Right renal cortex interstitium (tissue), 3 donors: ENCODE data around the gene TRIM45. TPM values are rescaled to one million over a fixed set of nuclear protein-coding genes. Genes with fewer than 3 reads are reported as not detected.
"Not testable (repeated sequence)": the region's sequence is repeated elsewhere in the genome, so short reads cannot be mapped to it uniquely, and the experiment has no call there.

Source experiments
- DNase-seq, 3 donors: peaks; one replicate each; pipeline ENCODE4 v3.0.0-alpha.2; 2013; ENCODE audit warnings: low read depth in 3 of 3, low spot score in 2 of 3
- polyA plus RNA-seq, 3 donors: library from polyadenylated mRNA; unstranded; fragments of 120-200 nt; gene quantifications; one replicate each; pipeline ENCODE4 v1.2.1, GENCODE V29; 2013; ENCODE audit not compliant: insufficient read length in 3 of 3

The TRIM45 gene, protein sequence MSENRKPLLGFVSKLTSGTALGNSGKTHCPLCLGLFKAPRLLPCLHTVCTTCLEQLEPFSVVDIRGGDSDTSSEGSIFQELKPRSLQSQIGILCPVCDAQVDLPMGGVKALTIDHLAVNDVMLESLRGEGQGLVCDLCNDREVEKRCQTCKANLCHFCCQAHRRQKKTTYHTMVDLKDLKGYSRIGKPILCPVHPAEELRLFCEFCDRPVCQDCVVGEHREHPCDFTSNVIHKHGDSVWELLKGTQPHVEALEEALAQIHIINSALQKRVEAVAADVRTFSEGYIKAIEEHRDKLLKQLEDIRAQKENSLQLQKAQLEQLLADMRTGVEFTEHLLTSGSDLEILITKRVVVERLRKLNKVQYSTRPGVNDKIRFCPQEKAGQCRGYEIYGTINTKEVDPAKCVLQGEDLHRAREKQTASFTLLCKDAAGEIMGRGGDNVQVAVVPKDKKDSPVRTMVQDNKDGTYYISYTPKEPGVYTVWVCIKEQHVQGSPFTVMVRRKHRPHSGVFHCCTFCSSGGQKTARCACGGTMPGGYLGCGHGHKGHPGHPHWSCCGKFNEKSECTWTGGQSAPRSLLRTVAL
- polyA plus RNA-seq, result 10 to 100 TPM; 15.0 to 15.1 (median 15.1) TPM

DNA sequence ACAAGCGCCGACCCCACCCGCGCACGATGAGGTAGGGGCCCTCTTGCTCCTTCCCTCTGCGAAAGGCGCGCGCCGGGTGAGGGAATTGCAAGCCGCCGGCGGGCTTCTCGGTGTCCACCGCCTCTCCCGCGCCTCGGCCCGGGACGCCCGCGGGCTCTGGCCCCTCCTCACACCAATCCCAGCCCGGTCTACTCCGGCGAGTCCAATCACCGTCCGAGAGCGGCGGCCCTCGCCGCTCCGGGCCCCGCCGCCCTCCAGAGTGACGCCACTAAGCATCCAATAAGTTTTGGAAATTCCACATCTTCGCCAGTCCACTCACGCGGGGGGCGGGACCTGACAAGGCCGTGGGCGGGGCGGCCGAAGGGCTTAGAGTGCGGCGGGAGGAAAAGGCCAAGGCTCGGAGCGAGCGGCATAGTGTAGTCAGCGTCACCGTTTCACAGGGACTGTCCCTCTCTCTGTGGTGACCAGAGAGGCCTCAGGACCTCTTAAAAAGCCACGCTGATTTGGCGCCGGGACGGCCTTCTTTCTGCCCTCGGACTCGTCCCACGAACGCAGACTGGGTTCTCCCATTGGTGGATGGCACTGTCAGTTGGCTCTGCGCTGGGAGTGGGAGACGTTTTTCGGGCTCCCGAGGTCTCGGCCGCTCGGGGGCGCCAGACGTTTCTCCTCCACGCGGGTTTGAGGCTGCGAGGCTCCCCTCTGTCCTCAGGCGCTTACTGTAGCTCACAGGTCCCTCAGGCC, at the start of gene TRIM45:
Gene TRIM45, minus strand, starts transcription at position 161 of the 741 bp plus-strand sequence. CDS start 548 bp downstream, outside the sequence.
- DNase-seq, result peak; percentile 95 to 97 (median 95)

DNA sequence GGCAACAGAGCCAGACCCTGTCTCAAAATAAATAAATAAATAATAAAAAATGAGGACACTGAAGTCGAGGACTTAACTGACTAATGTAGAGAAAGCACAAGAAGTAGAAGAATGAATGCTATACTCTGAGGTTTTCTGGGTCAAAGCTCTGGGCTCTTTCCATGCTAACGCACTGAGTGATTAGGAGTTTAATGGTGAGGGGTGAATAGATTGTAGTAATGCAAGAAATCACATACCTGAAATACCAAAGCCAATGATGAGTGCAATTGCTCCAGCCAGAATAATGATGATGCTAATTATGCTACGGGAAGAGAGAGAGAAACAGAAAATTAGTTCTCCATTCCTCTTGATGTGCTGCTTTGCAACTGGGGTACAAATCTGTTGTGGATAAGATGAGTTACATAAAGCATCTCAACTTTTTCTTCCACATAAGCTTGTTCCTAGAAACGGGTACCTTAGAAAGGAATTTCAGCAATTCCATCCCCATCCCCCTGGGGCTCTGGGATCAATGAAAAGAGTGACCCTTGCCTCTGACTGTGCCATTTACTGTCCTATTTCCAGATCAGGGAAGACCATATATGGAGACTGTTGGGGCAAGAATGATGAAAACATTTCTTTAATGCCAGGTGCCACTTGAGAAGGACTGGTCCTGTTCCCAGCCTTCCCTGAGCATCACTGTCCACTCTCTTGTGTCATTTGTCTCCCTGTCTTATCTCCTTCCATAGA, 48.5 kb upstream of the TRIM45 start:
- no peak for DNase-seq

DNA sequence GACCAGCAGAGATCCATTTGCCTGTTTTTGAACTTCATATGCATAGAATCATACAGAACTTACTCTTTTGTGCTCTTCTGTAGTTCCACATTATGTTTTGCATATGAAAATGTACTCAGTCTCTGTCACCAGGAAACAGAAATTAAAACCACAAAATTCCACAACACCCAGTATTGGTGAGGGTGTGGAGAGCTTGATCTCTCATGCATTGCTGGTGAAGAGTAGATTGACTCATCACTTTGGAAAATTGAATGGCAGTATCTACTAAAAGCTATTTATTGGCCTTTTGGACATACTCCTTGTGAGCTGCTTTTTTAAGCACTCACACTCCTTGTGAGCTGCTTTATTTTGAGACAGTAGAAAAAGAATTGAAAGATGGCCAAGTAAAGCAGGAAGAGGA, 45.9 kb upstream of the TRIM45 start:
- DNase-seq, result no peak

DNA sequence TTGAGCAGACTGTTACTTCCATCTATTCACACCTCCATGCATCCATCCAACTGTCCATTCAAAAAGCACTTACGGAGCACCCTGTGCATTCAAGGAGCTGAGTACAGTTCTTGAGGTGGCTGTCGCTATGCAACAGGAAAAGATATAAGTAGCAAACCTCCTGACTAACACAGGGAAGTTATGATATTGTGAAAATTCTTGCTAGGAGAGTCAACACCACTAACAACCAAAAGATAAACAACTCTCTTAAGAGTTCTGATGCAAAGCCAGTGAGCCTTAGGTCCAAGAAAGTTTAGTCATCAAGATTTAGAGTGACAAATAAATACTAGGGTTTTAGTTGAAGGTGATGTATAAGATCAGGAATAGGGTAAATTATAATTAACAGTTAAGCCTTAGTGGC, 44.5 kb upstream of the TRIM45 start:
- DNase-seq, result no peak

GRCh38 chr1:117164209-117164608, 42.7 kb upstream of the TRIM45 start:
- DNase-seq, result no peak

DNA sequence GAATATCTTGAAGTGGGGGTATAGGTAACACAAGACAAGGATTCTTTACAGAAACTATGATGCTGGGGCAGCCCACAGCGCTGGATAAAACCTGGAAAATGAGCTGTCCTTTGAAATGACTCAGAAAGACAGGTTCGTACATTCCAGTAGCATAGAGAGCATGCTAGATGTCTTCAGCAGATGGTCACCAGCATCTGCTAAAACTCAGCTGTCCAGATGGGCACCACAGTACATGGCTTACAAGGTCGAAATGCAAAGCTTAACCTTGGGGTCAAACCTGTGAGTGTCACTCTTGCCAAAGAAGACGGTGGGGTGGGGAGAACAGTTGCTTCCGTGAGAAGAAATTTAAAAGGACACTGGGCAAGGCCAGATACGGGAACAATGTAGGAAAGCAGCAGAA, 41.3 kb upstream of the TRIM45 start:
- DNase-seq, result no peak

DNA sequence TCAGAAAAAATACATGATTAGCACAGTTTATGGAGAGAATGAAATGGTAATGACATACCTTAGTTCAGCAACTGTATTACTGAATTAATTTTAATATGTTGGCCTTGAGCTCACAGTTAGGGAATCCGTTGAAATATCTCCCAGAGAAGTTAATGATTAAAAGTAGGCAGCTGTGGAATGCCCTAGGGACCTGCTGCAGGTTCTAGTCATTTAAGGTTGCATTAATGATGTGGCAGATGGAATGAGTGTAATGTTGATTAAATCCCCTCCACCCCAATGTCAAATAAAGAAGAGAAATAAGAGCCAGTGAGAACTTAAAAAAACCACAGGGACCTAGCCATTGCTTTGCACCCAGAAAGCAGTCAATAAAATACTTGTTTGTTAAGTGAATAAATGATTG, 40.3 kb upstream of the TRIM45 start:
- no peak for DNase-seq

DNA sequence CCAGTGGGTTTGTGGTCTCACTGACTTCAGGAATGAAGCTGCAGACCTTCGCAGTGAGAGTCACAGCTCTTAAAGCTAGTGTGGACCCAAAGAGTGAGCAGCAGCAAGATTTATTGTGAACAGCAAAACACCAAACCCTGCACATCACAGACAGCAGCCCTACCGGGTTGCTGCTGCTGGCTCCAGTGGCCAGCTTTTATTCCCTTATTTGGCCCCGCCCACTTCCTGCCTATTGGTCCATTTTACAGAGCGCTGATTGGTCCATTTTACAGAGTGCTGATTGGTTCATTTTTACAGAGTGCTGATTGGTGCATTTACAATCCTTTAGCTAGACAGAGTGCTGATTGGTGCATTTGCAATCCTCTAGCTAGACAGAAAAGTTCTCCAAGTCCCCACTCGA, 29.8 kb upstream of the TRIM45 start:
- DNase-seq, result not testable (repeated sequence)

DNA sequence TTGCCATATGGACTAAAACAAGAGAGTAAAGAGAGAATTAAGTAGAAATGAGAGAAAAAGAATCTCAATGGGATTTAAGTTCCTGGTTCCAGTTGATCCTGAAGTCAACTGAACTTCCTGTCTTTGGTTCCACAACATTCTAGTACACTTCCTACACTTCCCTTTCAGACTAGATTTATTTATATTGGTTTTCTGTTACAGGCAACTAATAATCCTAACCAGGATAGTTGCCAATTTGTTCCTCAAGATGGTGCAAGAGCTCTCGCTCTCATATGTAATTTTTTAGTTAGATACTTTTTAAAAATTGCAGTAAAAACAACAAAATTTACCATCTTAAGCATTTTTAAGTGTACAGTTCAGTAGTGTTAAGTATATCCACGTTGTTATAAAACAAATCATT, 28.8 kb upstream of the TRIM45 start:
- no peak for DNase-seq

DNA sequence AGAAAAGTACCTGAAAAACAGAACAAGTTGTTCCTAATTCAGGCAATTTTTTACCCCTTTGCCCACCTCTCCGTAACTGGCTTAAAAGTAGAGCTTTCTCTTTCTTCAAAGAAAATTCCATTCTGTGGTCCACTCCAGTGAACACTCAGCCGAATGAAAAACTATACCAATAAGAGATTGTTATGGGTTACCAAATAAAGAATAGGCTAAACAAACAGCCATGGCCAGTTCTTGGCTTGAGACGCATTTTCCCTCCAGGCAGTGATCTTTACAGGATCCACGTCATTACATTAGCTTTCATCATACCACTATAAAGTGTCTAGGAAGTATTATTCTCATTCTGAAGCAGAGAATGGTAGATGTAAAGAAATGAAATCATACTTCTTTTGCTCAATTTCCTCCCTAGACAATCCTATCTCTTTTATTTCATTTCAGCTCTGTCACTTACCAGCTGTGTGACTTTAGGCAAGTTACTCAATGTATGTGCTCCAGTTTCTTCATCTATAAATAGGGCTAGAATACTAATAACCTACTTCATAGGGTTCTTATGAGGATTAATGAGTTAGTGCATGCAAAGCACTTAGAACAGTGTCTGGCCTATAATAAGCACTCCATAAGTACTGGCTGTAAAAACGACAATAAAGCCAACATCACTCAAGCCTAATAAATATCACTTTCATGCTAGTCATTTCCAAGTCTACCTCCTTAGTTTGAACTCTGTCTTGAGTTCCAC, 26.5 kb upstream of the TRIM45 start:
- DNase-seq, result no peak

GRCh38 chr1:117147341-117147831, 25.8 kb upstream of the TRIM45 start:
- DNase-seq, result no peak

- no peak for DNase-seq
Measured at GRCh38 chr1:117146575-117147340, 25.2 kb upstream of the TRIM45 start.

GRCh38 chr1:117146072-117146471, 24.5 kb upstream of the TRIM45 start:
- no peak for DNase-seq

DNA sequence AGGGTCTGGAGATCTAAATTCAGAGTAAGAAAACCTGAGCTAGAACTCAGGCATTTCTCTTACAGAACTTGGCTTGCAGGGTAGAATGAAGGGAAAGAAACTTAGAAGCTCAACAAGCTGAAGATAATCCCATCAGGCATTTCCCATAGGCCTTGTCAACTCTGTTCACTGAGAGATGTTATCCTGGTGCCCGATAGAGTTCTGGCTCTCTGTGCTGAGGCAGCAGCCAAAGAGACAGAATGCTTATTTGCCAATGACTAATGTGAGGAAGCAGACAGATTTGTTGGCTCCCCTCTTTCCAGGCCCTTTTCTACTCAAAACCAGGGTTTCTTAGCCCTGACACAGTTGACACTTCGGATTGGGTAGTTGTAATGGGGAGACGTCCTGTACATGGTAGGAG, 22.3 kb upstream of the TRIM45 start:
- DNase-seq, result no peak

GRCh38 chr1:117143172-117143571, 21.6 kb upstream of the TRIM45 start:
- no peak for DNase-seq

DNA sequence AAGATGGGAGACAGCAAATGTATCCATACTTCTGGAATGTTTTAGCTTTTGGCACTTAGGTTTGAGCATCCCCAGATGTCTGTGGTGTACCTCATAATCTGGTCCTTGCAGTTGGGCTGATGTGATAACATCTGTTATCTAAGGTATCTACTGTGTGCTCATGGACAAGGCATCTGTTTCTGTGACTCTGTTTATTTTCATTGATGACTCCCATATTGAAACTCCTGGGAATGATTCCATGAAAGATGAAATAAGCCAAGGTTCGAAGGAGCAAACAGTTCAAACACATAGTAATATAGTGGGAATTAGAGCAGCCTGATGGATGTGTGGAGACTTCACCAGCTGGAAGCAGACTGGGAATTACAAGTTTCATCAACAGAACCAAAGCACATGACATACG, 20.7 kb upstream of the TRIM45 start:
- no peak for DNase-seq

GRCh38 chr1:117138561-117138960, 17.0 kb upstream of the TRIM45 start:
- DNase-seq, result no peak

DNA sequence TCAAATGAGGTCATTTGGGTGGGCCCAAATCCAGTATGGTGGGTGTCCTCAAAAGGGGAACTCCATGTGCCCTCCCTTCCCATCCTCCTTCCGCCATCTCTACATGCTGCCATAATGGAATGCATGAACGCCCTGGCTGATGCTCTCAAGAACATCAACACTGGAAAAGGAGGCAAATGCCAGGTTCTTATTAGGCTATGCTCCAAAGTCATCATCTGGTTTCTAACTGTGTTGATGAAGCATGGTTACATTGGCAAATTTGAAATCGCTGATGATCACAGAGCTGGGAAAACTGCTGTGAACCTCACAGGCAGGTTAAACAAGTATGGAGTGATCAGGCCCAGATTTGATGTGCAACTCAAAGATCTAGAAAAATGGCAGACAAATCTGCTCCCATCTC, 16.6 kb upstream of the TRIM45 start:
- no peak for DNase-seq

GRCh38 chr1:117137281-117137855, 15.8 kb upstream of the TRIM45 start:
- DNase-seq, result no peak
